CD4-positive, alpha-beta memory T cell (primary cell): ENCODE results near the gene NKPD1. TPM values are rescaled to one million over a fixed set of nuclear protein-coding genes. Genes with fewer than 3 reads are reported as not detected.
A peak's percentile ranks its signal among the peaks of the same experiment; 100 is the strongest.

Source experiments
- CTCF ChIA-PET: fragments of 350-600 bp; sonication (Branson Sonifier 250); formaldehyde crosslinking; loops from one replicate; lab custom pipeline; 2021; ENCODE audit warnings: inconsistent platforms; ENCODE audit not compliant: partially characterized antibody; lab: Charles Lee
- POLR2A ChIA-PET: fragments of 350-600 bp; sonication (Branson Sonifier 250); formaldehyde crosslinking; loops from one replicate; lab custom pipeline; 2021; ENCODE audit not compliant: partially characterized antibody; lab: Charles Lee
- DNase-seq, 5 donors: peaks; one replicate each; pipeline versions ENCODE4 v3.0.0 to v3.0.0-alpha.2; 2020 to 2022; ENCODE audit warnings: mixed read lengths in 1 of 5
- H3K27ac ChIP-seq: one replicate; pipeline ENCODE4 v1.7.0; 2013; ENCODE audit warnings: low read depth, low read length
- H3K27me3 ChIP-seq: 2 replicates; pipeline ENCODE4 v1.7.0; 2013; ENCODE audit warnings: mild to moderate bottlenecking, low read length, moderate library complexity; ENCODE audit not compliant: insufficient read depth
- H3K36me3 ChIP-seq: 2 replicates; pipeline ENCODE4 v1.7.0; 2013; ENCODE audit warnings: mild to moderate bottlenecking, low read length, moderate library complexity; ENCODE audit not compliant: insufficient read depth
- H3K4me1 ChIP-seq: 2 replicates; pipeline ENCODE4 v1.7.0; 2013; ENCODE audit warnings: mild to moderate bottlenecking, low read length, moderate library complexity; ENCODE audit not compliant: insufficient read depth
- H3K4me3 ChIP-seq, 2 donors: one replicate each; pipeline ENCODE4 v1.7.0; 2013; ENCODE audit warnings: low read length in 2 of 2, mild to moderate bottlenecking in 1 of 2
- H3K9me3 ChIP-seq, 2 donors: one replicate each; pipeline ENCODE4 v1.7.0; 2013; ENCODE audit warnings: low read length in 2 of 2, control low read depth in 1 of 2; ENCODE audit not compliant: control insufficient read depth in 1 of 2
- H3K27ac Mint-ChIP-seq, 7 donors: one replicate each; pipeline ENCODE4 v1.8.0; 2020 to 2021; ENCODE audit warnings: mixed read lengths in 7 of 7, mild to moderate bottlenecking in 6 of 7, inconsistent platforms in 3 of 7, moderate library complexity in 3 of 7
- H3K27me3 Mint-ChIP-seq, 2 donors: one replicate each; pipeline ENCODE4 v1.8.0; 2020 to 2021; ENCODE audit warnings: mixed read lengths in 2 of 2
- H3K36me3 Mint-ChIP-seq, 2 donors: one replicate each; pipeline ENCODE4 v1.8.0; 2020 to 2021; ENCODE audit warnings: mixed read lengths in 2 of 2, inconsistent platforms in 1 of 2, mild to moderate bottlenecking in 1 of 2
- H3K4me1 Mint-ChIP-seq, 4 donors: one replicate each; pipeline ENCODE4 v1.8.0; 2020 to 2021; ENCODE audit warnings: mixed read lengths in 4 of 4, mild to moderate bottlenecking in 1 of 4
- H3K4me3 Mint-ChIP-seq, 8 donors: one replicate each; pipeline ENCODE4 v1.8.0; 2020 to 2021; ENCODE audit warnings: mixed read lengths in 8 of 8, mild to moderate bottlenecking in 7 of 8, moderate library complexity in 6 of 8, inconsistent platforms in 3 of 8
- H3K9me3 Mint-ChIP-seq, 8 donors: one replicate each; pipeline ENCODE4 v1.8.0; 2020 to 2021; ENCODE audit warnings: mixed read lengths in 8 of 8, mild to moderate bottlenecking in 5 of 8, inconsistent platforms in 3 of 8, moderate library complexity in 1 of 8
- intact Hi-C: fragments of 100-400 bp; cut with micrococcal nuclease; formaldehyde crosslinking; loops from one replicate; pipeline ENCODE4 v1.15.1; 2023
- polyA plus RNA-seq, 2 donors: library from polyadenylated mRNA; unstranded; fragments of 300-500 nt; fragmentation: Illumina TruSeq; gene quantifications; one replicate each; pipeline ENCODE4 v1.2.3, GENCODE V29; 2021
- total RNA-seq, 2 experiments: library from RNA; stranded (reverse); gene quantifications; one replicate each; pipeline ENCODE4 v1.2.3, GENCODE V29; 2021

Gene NKPD1
- total RNA-seq (1 to 10 TPM in 1 of 2 experiments, under 1 TPM in 1; 0.80 to 1.2 TPM), polyA plus RNA-seq (under 1 TPM in 1 of 2 donors, not detected in 1; 0.61 TPM)

- H3K36me3 Mint-ChIP-seq, result no peaks in the 10 kb centered on the region
- DNase-seq, result no peak
- intact Hi-C loops, result no loop called here
- no peaks in the 10 kb centered on the region for H3K9me3 Mint-ChIP-seq
- H3K27me3 Mint-ChIP-seq, result peaks cover 0 to 1% of the 10 kb centered on the region in 2 donors
- no peaks in the 10 kb centered on the region for H3K27me3 ChIP-seq
- CTCF ChIA-PET, result no interaction called here
- H3K4me1 Mint-ChIP-seq, result peaks cover 12 to 29% (median 22%) of the 10 kb centered on the region in 4 donors
- POLR2A ChIA-PET, result interaction anchor here (1.0 to 1.8 kb wide), 2 partner anchors 11 to 17 kb away, joined by 4 to 5 read pairs; partner anchors contain the start of genes BLOC1S3 and TRAPPC6A
- no peak within 1 kb of the TSS for H3K27ac ChIP-seq
- peak within 1 kb of the TSS in 4 of 7 donors; percentile 38 to 70 (median 60) for H3K27ac Mint-ChIP-seq
- no peak within 1 kb of the TSS for H3K4me3 ChIP-seq
- H3K4me1 ChIP-seq, result peaks cover 20% of the 10 kb centered on the region
- no peak within 1 kb of the TSS for H3K4me3 Mint-ChIP-seq
- H3K9me3 ChIP-seq, result no peaks in the 10 kb centered on the region
- H3K36me3 ChIP-seq, result no peaks in the 10 kb centered on the region
Measured at GRCh38 chr19:45160870-45161737, at the start of gene NKPD1. Gene NKPD1, minus strand, starts transcription at chr19:45160982. Its CDS starts 832 bp downstream, at chr19:45160150.

GRCh38 chr19:45206328-45206727 lies 45.5 kb upstream of the NKPD1 start:
- Histone ChIP-seq H3K27ac (no peak overlapping the region), H3K9me3 (no peaks in the 10 kb centered on the region), H3K27me3 (no peaks in the 10 kb centered on the region), H3K4me1 (no peaks in the 10 kb centered on the region), H3K36me3 (no peaks in the 10 kb centered on the region), H3K4me3 (no peak overlapping the region)
- Mint-ChIP-seq H3K9me3 (no peaks in the 10 kb centered on the region), H3K4me1 (peaks cover 0 to 3% (median under 1%) of the 10 kb centered on the region in 4 donors), H3K36me3 (peaks cover 0 to 3% of the 10 kb centered on the region in 2 donors), H3K27me3 (no peaks in the 10 kb centered on the region), H3K27ac (no peak overlapping the region), H3K4me3 (no peak overlapping the region)
- intact Hi-C loops, result no loop called here
- CTCF ChIA-PET, result interaction anchor here (0.8 kb wide), 1 partner anchor 20 kb away, joined by 3 read pairs; no protein-coding TSS in a partner anchor
- POLR2A ChIA-PET, result no interaction called here
- DNase-seq, result no peak

GRCh38 chr19:45205810-45206209 lies 45.0 kb upstream of the NKPD1 start:
- DNase-seq, result no peak
- intact Hi-C loops, result no loop called here
- POLR2A ChIA-PET, result no interaction called here
- CTCF ChIA-PET, result no interaction called here
- peaks cover 0 to 3% (median under 1%) of the 10 kb centered on the region in 4 donors for H3K4me1 Mint-ChIP-seq
- no peaks in the 10 kb centered on the region for H3K4me1 ChIP-seq
- no peak overlapping the region for H3K27ac ChIP-seq
- no peak overlapping the region for H3K4me3 Mint-ChIP-seq
- H3K27me3 Mint-ChIP-seq, result no peaks in the 10 kb centered on the region
- H3K27ac Mint-ChIP-seq, result no peak overlapping the region
- H3K27me3 ChIP-seq, result no peaks in the 10 kb centered on the region
- peaks cover 0 to 2% (median 0%) of the 10 kb centered on the region in 8 donors for H3K9me3 Mint-ChIP-seq
- no peak overlapping the region for H3K4me3 ChIP-seq
- H3K9me3 ChIP-seq, result no peaks in the 10 kb centered on the region
- H3K36me3 Mint-ChIP-seq, result peaks cover 0 to 3% of the 10 kb centered on the region in 2 donors
- H3K36me3 ChIP-seq, result no peaks in the 10 kb centered on the region

GRCh38 chr19:45202637-45203036 lies 41.9 kb upstream of the NKPD1 start:
- intact Hi-C loops, result no loop called here
- H3K36me3 Mint-ChIP-seq, result peaks cover 0 to 3% of the 10 kb centered on the region in 2 donors
- H3K27me3 ChIP-seq, result no peaks in the 10 kb centered on the region
- ChIA-PET POLR2A (no interaction called here), CTCF (no interaction called here)
- no peaks in the 10 kb centered on the region for H3K36me3 ChIP-seq
- no peaks in the 10 kb centered on the region for H3K4me1 Mint-ChIP-seq
- H3K4me3 ChIP-seq, result no peak overlapping the region
- no peak for DNase-seq
- no peaks in the 10 kb centered on the region for H3K4me1 ChIP-seq
- peaks cover 0 to 2% (median 0%) of the 10 kb centered on the region in 8 donors for H3K9me3 Mint-ChIP-seq
- H3K27ac Mint-ChIP-seq, result no peak overlapping the region
- no peak overlapping the region for H3K4me3 Mint-ChIP-seq
- H3K9me3 ChIP-seq, result no peaks in the 10 kb centered on the region
- no peak overlapping the region for H3K27ac ChIP-seq
- H3K27me3 Mint-ChIP-seq, result peaks cover 0 to 1% of the 10 kb centered on the region in 2 donors

GRCh38 chr19:45200568-45200967 lies 39.8 kb upstream of the NKPD1 start:
- Mint-ChIP-seq H3K27me3 (peaks cover 0 to 1% of the 10 kb centered on the region in 2 donors), H3K36me3 (peaks cover 0 to 3% of the 10 kb centered on the region in 2 donors), H3K27ac (no peak overlapping the region), H3K4me1 (no peaks in the 10 kb centered on the region), H3K4me3 (no peak overlapping the region), H3K9me3 (peaks cover 0 to 2% (median 0%) of the 10 kb centered on the region in 8 donors)
- no peaks in the 10 kb centered on the region for H3K9me3 ChIP-seq
- DNase-seq, result no peak
- H3K27me3 ChIP-seq, result no peaks in the 10 kb centered on the region
- no peak overlapping the region for H3K4me3 ChIP-seq
- no peak overlapping the region for H3K27ac ChIP-seq
- intact Hi-C loops, result no loop called here
- CTCF ChIA-PET, result no interaction called here
- no peaks in the 10 kb centered on the region for H3K4me1 ChIP-seq
- no peaks in the 10 kb centered on the region for H3K36me3 ChIP-seq
- POLR2A ChIA-PET, result no interaction called here

GRCh38 chr19:45195764-45196163 lies 35.0 kb upstream of the NKPD1 start:
- no peaks in the 10 kb centered on the region for H3K36me3 ChIP-seq
- no peak overlapping the region for H3K4me3 ChIP-seq
- Mint-ChIP-seq H3K36me3 (peaks cover 0 to 3% of the 10 kb centered on the region in 2 donors), H3K4me3 (no peak overlapping the region), H3K27me3 (peaks cover 0 to 1% of the 10 kb centered on the region in 2 donors), H3K4me1 (no peaks in the 10 kb centered on the region), H3K9me3 (no peaks in the 10 kb centered on the region), H3K27ac (no peak overlapping the region)
- ChIA-PET CTCF (no interaction called here), POLR2A (no interaction called here)
- DNase-seq, result no peak
- no peaks in the 10 kb centered on the region for H3K27me3 ChIP-seq
- H3K9me3 ChIP-seq, result no peaks in the 10 kb centered on the region
- no peaks in the 10 kb centered on the region for H3K4me1 ChIP-seq
- intact Hi-C loops, result no loop called here
- H3K27ac ChIP-seq, result no peak overlapping the region

GRCh38 chr19:45191375-45191774 lies 30.6 kb upstream of the NKPD1 start:
- ChIA-PET POLR2A (no interaction called here), CTCF (no interaction called here)
- Histone ChIP-seq H3K36me3 (no peaks in the 10 kb centered on the region), H3K4me3 (no peak overlapping the region), H3K4me1 (peaks cover 5% of the 10 kb centered on the region), H3K27ac (no peak overlapping the region), H3K9me3 (no peaks in the 10 kb centered on the region), H3K27me3 (no peaks in the 10 kb centered on the region)
- no peak for DNase-seq
- peaks cover 0 to 6% (median 0%) of the 10 kb centered on the region in 8 donors for H3K9me3 Mint-ChIP-seq
- peaks cover 3 to 12% (median 6%) of the 10 kb centered on the region in 4 donors for H3K4me1 Mint-ChIP-seq
- H3K4me3 Mint-ChIP-seq, result no peak overlapping the region
- intact Hi-C loops, result no loop called here
- H3K36me3 Mint-ChIP-seq, result peaks cover 0 to 3% of the 10 kb centered on the region in 2 donors
- H3K27me3 Mint-ChIP-seq, result no peaks in the 10 kb centered on the region
- H3K27ac Mint-ChIP-seq, result no peak overlapping the region
